Psoas muscle (tissue), 8 donors: Measurements from ENCODE around the gene LONRF2. TPM values are rescaled to one million over a fixed set of nuclear protein-coding genes. Genes with fewer than 3 reads are reported as not detected.

Experiments used
- ATAC-seq, 4 donors: fragments of 200-7000 bp; cut with Tn5 transposase; one replicate each; pipeline ENCODE4 v1.9.1; 2020; ENCODE audit warnings: moderate library complexity in 3 of 4, mild to moderate bottlenecking in 2 of 4
- DNase-seq, 2 donors: peaks; one replicate each; pipeline ENCODE4 v3.0.0-alpha.2; 2020
- H3K27ac ChIP-seq: fragments of 200-600 bp; one replicate; pipeline ENCODE4 v1.8.0; 2022
- H3K27me3 ChIP-seq, 3 donors: fragments of 200-600 bp in 1 of 3; one replicate each; pipeline versions ENCODE4 v1.6.1 to v1.8.0; 2013 to 2022; ENCODE audit warnings: low read length in 2 of 3, mild to moderate bottlenecking in 2 of 3, moderate library complexity in 1 of 3; ENCODE audit not compliant: insufficient read depth in 3 of 3
- H3K36me3 ChIP-seq, 2 donors: fragments of 200-600 bp in 1 of 2; one replicate each; pipeline versions ENCODE4 v1.6.1 to v1.8.0; 2013 to 2022; ENCODE audit warnings: low read depth in 1 of 2, mild to moderate bottlenecking in 1 of 2, moderate library complexity in 1 of 2; ENCODE audit not compliant: insufficient read depth in 1 of 2
- H3K4me1 ChIP-seq: fragments of 200-600 bp; one replicate; pipeline ENCODE4 v1.8.0; 2022
- H3K4me3 ChIP-seq: fragments of 200-600 bp; one replicate; pipeline ENCODE4 v1.8.0; 2022; ENCODE audit warnings: mild to moderate bottlenecking
- H3K9me3 ChIP-seq: fragments of 200-600 bp; one replicate; pipeline ENCODE4 v1.8.0; 2022
- CTCF ChIP-seq: fragments of 200-600 bp; IDR thresholded peaks from one replicate; pipeline ENCODE4 v1.8.0; 2022; ENCODE audit warnings: antibody characterized with exemption
- WGBS, 3 donors: extraction: QIAGEN DNeasy Blood & Tissue Kit; methylation state at CpG; one replicate each; pipeline versions ENCODE4 v1.1.6 to v1.1.7; 2013; 5-methylcytosine and 5-hydroxymethylcytosine counted together
- intact Hi-C, 2 donors: fragments of 100-400 bp; cut with DNase I; formaldehyde crosslinking; loops; one replicate each; pipeline versions ENCODE4 v1.11.0 to v1.14.2; 2022
- polyA plus RNA-seq, 3 donors: library from polyadenylated mRNA; stranded (reverse); fragments of 200-250 nt; gene quantifications; one replicate each; pipeline ENCODE4 v1.2.3, GENCODE V29; 2013
- total RNA-seq, 4 donors: library from RNA; stranded (reverse); fragmentation: NEBNext Ultra II Directional in 2 of 4; extraction: Animal tissue kit (Norgen Biotek cat#: 25700) in 2 of 4; gene quantifications; one replicate each; pipeline versions ENCODE4 v1.2.1 to v1.2.4, GENCODE V29; 2021 to 2023
- donor health status: healthy with polysubstance abuse.
- donor health status: DM: no; HTN: no; CAD: no; lungs with moderate emphysema.
- donor health status: Bipolar disorder and iron deficiency.
- donor health status: healthy.
- donor health status: DM: yes; HTN: yes; CAD: no.
- donor health status: DM: no; HTN: no; CAD: no.
- donor health status: DM: no; HTN: no; CAD: no.
- donor health status: DM: yes; HTN: yes; CAD: no.

Gene LONRF2
- total and polyA plus RNA-seq, 7 donors = 0.22 to 11.5 (median 5.7) TPM

GRCh38 chr2:100241236-100241635, 81.1 kb downstream of the LONRF2 start:
- TF ChIP-seq CTCF = no peak
- no peaks in the 10 kb centered on the region for H3K36me3 ChIP-seq
- H3K4me3 ChIP-seq = no peak overlapping the region
- no peaks in the 10 kb centered on the region for H3K27me3 ChIP-seq
- no peaks in the 10 kb centered on the region for H3K9me3 ChIP-seq
- ATAC-seq = no peak
- H3K27ac ChIP-seq = no peak overlapping the region
- WGBS, 3 donors = 92 to 98% (median 94%) methylated on average over 6 of the region's 6 CpGs
- H3K4me1 ChIP-seq = peaks cover 3% of the 10 kb centered on the region
- intact Hi-C loops = loop anchor here in 1 of 2 donors (5.0 kb wide), 1 partner anchor 419 kb away; no protein-coding TSS in a partner anchor
- DNase-seq = no peak

- intact Hi-C loops = loop anchor here in 1 of 2 donors (5.0 kb wide), 1 partner anchor 418 kb away; no protein-coding TSS in a partner anchor
- Histone ChIP-seq H3K27ac (no peak overlapping the region), H3K36me3 (no peaks in the 10 kb centered on the region), H3K9me3 (no peaks in the 10 kb centered on the region), H3K4me1 (peaks cover 3% of the 10 kb centered on the region), H3K4me3 (no peak overlapping the region), H3K27me3 (no peaks in the 10 kb centered on the region)
- no peak for TF ChIP-seq CTCF
- no peak for DNase-seq
- WGBS, 3 donors = 94 to 97% (median 94%) methylated on average over 10 of the region's 10 CpGs
- ATAC-seq = no peak
Measured at GRCh38 chr2:100240386-100240785, 81.9 kb downstream of the LONRF2 start.

- Histone ChIP-seq H3K9me3 (no peaks in the 10 kb centered on the region), H3K4me3 (no peak overlapping the region), H3K27ac (no peak overlapping the region), H3K27me3 (no peaks in the 10 kb centered on the region), H3K4me1 (peaks cover 3% of the 10 kb centered on the region), H3K36me3 (no peaks in the 10 kb centered on the region)
- no peak for DNase-seq
- TF ChIP-seq CTCF = no peak
- WGBS, 3 donors = 64 to 69% (median 64%) methylated on average over 12 of the region's 12 CpGs
- intact Hi-C loops = loop anchor here in 1 of 2 donors (5.0 kb wide), 2 partner anchors 57 to 417 kb away; no protein-coding TSS in a partner anchor
- ATAC-seq = no peak
Measured at GRCh38 chr2:100239486-100240210, 82.7 kb downstream of the LONRF2 start.

GRCh38 chr2:100238471-100238870, 83.8 kb downstream of the LONRF2 start:
- Histone ChIP-seq H3K4me3 (no peak overlapping the region), H3K9me3 (no peaks in the 10 kb centered on the region), H3K36me3 (no peaks in the 10 kb centered on the region), H3K27ac (no peak overlapping the region), H3K4me1 (peaks cover 3% of the 10 kb centered on the region), H3K27me3 (no peaks in the 10 kb centered on the region)
- intact Hi-C loops = loop anchor here in 1 of 2 donors (5.0 kb wide), 1 partner anchor 56 kb away; no protein-coding TSS in a partner anchor
- 87 to 90% (median 88%) methylated on average over 8 of the region's 8 CpGs for WGBS, 3 donors
- TF ChIP-seq CTCF = no peak
- DNase-seq (no peak), ATAC-seq (no peak)
